ENCODE data around the gene MDM2. TPM values are rescaled to one million over a fixed set of nuclear protein-coding genes. Genes with fewer than 3 reads are reported as not detected.

The MDM2 gene
- total and polyA plus RNA-seq, 9 of the 15 experiments (the other 6 are each of a cell fraction or from before 2014, with no cell fraction given), result 13.6 to 100 (median 49.0) TPM

GRCh38 chr12:68812553-68813241 lies 4.7 kb downstream of the MDM2 start (continued):
- TF ChIP-seq CBFB (CRISPR knock-in tag; IDR thresholded peaks at IDR 0.05) (no peak), DPF2 (IDR thresholded peaks at IDR 0.05) (peak; percentile 55; the same call in 1 of the 2 replicates), SOX6 (IDR thresholded peaks at IDR 0.05) (no peak), ZBTB33 (CRISPR knock-in tag; IDR thresholded peaks at IDR 0.05) (no peak), ZBTB40 (IDR thresholded peaks at IDR 0.05) (no peak), ZBTB40 (CRISPR knock-in tag; IDR thresholded peaks at IDR 0.05) (no peak), STAT5B (CRISPR knock-in tag; IDR thresholded peaks at IDR 0.05) (no peak), FOXP1 (CRISPR knock-in tag; IDR thresholded peaks at IDR 0.05) (no peak), KLF6 (CRISPR knock-in tag; IDR thresholded peaks at IDR 0.05; ENCODE audit: borderline replicate concordance) (no peak)
- TF ChIP-seq, protein P1, sequence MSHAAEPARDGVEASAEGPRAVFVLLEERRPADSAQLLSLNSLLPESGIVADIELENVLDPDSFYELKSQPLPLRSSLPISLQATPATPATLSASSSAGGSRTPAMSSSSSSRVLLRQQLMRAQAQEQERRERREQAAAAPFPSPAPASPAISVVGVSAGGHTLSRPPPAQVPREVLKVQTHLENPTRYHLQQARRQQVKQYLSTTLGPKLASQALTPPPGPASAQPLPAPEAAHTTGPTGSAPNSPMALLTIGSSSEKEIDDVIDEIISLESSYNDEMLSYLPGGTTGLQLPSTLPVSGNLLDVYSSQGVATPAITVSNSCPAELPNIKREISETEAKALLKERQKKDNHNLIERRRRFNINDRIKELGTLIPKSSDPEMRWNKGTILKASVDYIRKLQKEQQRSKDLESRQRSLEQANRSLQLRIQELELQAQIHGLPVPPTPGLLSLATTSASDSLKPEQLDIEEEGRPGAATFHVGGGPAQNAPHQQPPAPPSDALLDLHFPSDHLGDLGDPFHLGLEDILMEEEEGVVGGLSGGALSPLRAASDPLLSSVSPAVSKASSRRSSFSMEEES (CRISPR knock-in tag; IDR thresholded peaks at IDR 0.05), result no peak
- TF ChIP-seq, protein P2, sequence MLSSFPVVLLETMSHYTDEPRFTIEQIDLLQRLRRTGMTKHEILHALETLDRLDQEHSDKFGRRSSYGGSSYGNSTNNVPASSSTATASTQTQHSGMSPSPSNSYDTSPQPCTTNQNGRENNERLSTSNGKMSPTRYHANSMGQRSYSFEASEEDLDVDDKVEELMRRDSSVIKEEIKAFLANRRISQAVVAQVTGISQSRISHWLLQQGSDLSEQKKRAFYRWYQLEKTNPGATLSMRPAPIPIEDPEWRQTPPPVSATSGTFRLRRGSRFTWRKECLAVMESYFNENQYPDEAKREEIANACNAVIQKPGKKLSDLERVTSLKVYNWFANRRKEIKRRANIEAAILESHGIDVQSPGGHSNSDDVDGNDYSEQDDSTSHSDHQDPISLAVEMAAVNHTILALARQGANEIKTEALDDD (IDR thresholded peaks at IDR 0.05), result peak; percentile 100
- TF ChIP-seq, protein P3, sequence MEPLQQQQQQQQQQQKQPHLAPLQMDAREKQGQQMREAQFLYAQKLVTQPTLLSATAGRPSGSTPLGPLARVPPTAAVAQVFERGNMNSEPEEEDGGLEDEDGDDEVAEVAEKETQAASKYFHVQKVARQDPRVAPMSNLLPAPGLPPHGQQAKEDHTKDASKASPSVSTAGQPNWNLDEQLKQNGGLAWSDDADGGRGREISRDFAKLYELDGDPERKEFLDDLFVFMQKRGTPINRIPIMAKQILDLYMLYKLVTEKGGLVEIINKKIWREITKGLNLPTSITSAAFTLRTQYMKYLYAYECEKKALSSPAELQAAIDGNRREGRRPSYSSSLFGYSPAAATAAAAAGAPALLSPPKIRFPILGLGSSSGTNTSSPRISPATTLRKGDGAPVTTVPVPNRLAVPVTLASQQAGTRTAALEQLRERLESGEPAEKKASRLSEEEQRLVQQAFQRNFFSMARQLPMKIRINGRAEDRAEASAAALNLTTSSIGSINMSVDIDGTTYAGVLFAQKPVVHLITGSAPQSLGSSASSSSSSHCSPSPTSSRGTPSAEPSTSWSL (CRISPR knock-in tag; IDR thresholded peaks at IDR 0.05; ENCODE audit: borderline replicate concordance), result no peak

Measured in K562 (cell line).